ENCODE results near the gene TRPV4. TPM values are rescaled to one million over a fixed set of nuclear protein-coding genes. Genes with fewer than 3 reads are reported as not detected.

Gene TRPV4
- total RNA-seq, 1 experiment from 2014 or later: 2.4 TPM

- POLR2A ChIA-PET (ENCODE audit: unreplicated experiment): interaction anchor here (0.7 kb wide), 1 partner anchor 27 kb away, joined by 3 read pairs; no protein-coding TSS in a partner anchor
- Histone ChIP-seq H3K4me2 (ENCODE audit: low read length) (no peak overlapping the region), H3K9ac (ENCODE audit: low read length) (no peak overlapping the region)
Observed at GRCh38 chr12:109796057-109796456, 37.1 kb downstream of the TRPV4 start.

DNA sequence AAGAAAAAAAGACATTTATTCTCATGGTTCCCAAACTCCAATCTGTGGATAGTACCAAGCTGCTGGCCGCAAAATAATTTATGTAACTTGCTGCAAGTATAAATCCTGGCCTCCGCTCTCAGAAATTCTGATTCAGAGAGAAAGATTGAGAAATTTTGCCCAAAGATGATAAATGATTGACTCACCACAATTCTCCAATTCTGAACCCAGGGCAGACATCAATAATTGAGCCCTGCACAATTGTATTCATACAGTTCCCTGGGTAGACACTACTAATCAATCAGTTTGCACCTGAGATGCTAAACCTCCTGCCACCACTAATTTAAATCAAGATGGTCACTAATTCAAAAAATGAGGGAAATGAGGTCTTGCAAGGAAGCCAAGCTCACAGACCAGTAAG, 38.2 kb downstream of the TRPV4 start:
- Histone ChIP-seq H3K27me3 (ENCODE audit: low read length) (no peaks in the 10 kb centered on the region), H4K20me1 (ENCODE audit: low read length) (no peaks in the 10 kb centered on the region), H3K36me3 (ENCODE audit: low read depth, low read length) (no peaks in the 10 kb centered on the region), H3K9me3 (ENCODE audit: low read length) (no peaks in the 10 kb centered on the region), H3K4me3 (ENCODE audit: low read length) (no peak overlapping the region), H3K27ac (ENCODE audit: low read length) (no peak overlapping the region), H3K9ac (ENCODE audit: low read length) (no peak overlapping the region), H3K4me1 (ENCODE audit: insufficient read depth, low read length) (peaks cover 7% of the 10 kb centered on the region; the same call in 1 of the 2 replicates), H3K9me2 (replicated peaks; ENCODE audit: low read length) (no peaks in the 10 kb centered on the region), H2AFZ (ENCODE audit: low read length) (no peak overlapping the region), H3K4me2 (ENCODE audit: low read length) (peak overlapping the region; percentile 12), H3F3A (ENCODE audit: low read length, unreplicated experiment) (no peaks in the 10 kb centered on the region), H3K79me2 (ENCODE audit: low read length) (no peaks in the 10 kb centered on the region)
- ChIA-PET POLR2A (ENCODE audit: unreplicated experiment) (no interaction called here), CTCF (no interaction called here)
- DNase-seq: peak; percentile 91
- TF ChIP-seq, protein P1, sequence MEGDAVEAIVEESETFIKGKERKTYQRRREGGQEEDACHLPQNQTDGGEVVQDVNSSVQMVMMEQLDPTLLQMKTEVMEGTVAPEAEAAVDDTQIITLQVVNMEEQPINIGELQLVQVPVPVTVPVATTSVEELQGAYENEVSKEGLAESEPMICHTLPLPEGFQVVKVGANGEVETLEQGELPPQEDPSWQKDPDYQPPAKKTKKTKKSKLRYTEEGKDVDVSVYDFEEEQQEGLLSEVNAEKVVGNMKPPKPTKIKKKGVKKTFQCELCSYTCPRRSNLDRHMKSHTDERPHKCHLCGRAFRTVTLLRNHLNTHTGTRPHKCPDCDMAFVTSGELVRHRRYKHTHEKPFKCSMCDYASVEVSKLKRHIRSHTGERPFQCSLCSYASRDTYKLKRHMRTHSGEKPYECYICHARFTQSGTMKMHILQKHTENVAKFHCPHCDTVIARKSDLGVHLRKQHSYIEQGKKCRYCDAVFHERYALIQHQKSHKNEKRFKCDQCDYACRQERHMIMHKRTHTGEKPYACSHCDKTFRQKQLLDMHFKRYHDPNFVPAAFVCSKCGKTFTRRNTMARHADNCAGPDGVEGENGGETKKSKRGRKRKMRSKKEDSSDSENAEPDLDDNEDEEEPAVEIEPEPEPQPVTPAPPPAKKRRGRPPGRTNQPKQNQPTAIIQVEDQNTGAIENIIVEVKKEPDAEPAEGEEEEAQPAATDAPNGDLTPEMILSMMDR (conservative IDR thresholded peaks at IDR 0.05; ENCODE audit: low read depth, low read length): no peak
- TF ChIP-seq EZH2 (IDR thresholded peaks at IDR 0.05; ENCODE audit: low read length, unreplicated experiment) (no peak), EZH2phosphoT487 (IDR thresholded peaks at IDR 0.05; ENCODE audit: borderline replicate concordance, low read length) (no peak)
- no TSS peak for BruUV-seq (replicated peaks)
- intact Hi-C loops (cut with micrococcal nuclease): no loop called here
- ATAC-seq: peak; percentile 63

More at GRCh38 chr12:109796057-109796456, 37.1 kb downstream of the TRPV4 start:
- no peaks in the 10 kb centered on the region for H3K9me2 ChIP-seq (replicated peaks; ENCODE audit: low read length)
- H3K4me3 ChIP-seq (ENCODE audit: low read length): no peak overlapping the region
- no peak for ATAC-seq
- no peaks in the 10 kb centered on the region for H3K9me3 ChIP-seq (ENCODE audit: low read length)
- intact Hi-C loops (cut with micrococcal nuclease): no loop called here
- H3F3A ChIP-seq (ENCODE audit: low read length, unreplicated experiment): no peaks in the 10 kb centered on the region
- H2AFZ ChIP-seq (ENCODE audit: low read length): no peak overlapping the region
- H3K27me3 ChIP-seq (ENCODE audit: low read length): no peaks in the 10 kb centered on the region
- no peaks in the 10 kb centered on the region for H3K79me2 ChIP-seq (ENCODE audit: low read length)
- TF ChIP-seq EZH2phosphoT487 (IDR thresholded peaks at IDR 0.05; ENCODE audit: borderline replicate concordance, low read length) (no peak), EZH2 (IDR thresholded peaks at IDR 0.05; ENCODE audit: low read length, unreplicated experiment) (no peak)
- TF ChIP-seq, protein P1 (conservative IDR thresholded peaks at IDR 0.05; ENCODE audit: low read depth, low read length): no peak
- no peaks in the 10 kb centered on the region for H3K36me3 ChIP-seq (ENCODE audit: low read depth, low read length)
- no peak for DNase-seq
- H3K4me1 ChIP-seq (ENCODE audit: insufficient read depth, low read length): peaks cover 7% of the 10 kb centered on the region; the same call in 1 of the 2 replicates
- H3K27ac ChIP-seq (ENCODE audit: low read length): no peak overlapping the region
- CTCF ChIA-PET: no interaction called here
- no TSS peak for BruUV-seq (replicated peaks)
- no peaks in the 10 kb centered on the region for H4K20me1 ChIP-seq (ENCODE audit: low read length)

DNA sequence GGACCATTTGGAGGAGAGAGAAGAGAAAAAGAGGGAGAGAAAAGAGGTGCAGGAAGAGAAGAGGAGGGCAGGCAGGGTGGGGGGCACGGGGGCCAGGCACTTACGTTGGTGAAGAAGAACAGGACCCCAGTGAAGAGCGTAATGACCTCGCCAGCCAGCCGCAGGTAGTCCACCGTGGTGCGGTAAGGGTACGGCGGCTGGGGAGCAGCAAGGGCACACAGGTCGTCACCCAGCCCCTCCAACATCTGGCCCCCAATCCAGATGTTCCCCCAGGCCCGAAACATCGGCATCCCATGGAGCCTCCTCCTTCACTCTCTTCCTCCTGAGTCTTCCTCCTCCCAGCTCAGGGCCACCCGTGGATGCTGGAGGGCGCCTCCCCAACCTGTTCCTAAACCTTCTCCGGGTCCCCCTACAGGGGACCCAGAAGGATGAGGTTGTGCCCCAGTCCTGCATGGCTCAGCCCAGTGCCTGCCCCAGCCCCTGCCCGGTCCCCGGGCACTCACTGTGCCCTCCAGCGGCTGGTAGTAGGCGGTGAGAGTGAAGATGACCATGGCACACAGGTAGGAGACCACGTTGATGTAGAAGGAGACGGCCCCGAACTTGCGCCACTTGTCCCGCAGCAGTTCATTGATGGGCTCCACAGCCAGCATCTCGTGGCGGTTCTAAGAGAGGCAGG, 39.2 kb downstream of the TRPV4 start:
- no peak for ATAC-seq
- H3K79me2 ChIP-seq (ENCODE audit: low read length): no peaks in the 10 kb centered on the region
- intact Hi-C loops (cut with micrococcal nuclease): no loop called here

More for the DNA sequence above, 39.2 kb downstream of the TRPV4 start:
- BruUV-seq (replicated peaks): no TSS peak
- ChIA-PET POLR2A (ENCODE audit: unreplicated experiment) (no interaction called here), CTCF (no interaction called here)
- H3K4me3 ChIP-seq (ENCODE audit: low read length): no peak overlapping the region
- H3K36me3 ChIP-seq (ENCODE audit: low read depth, low read length): no peaks in the 10 kb centered on the region
- H3K4me2 ChIP-seq (ENCODE audit: low read length): no peak overlapping the region
- no peaks in the 10 kb centered on the region for H4K20me1 ChIP-seq (ENCODE audit: low read length)
- H3F3A ChIP-seq (ENCODE audit: low read length, unreplicated experiment): no peaks in the 10 kb centered on the region
- no peak overlapping the region for H3K27ac ChIP-seq (ENCODE audit: low read length)
- TF ChIP-seq, protein P1 (conservative IDR thresholded peaks at IDR 0.05; ENCODE audit: low read depth, low read length): no peak
- no peak for TF ChIP-seq EZH2phosphoT487 (IDR thresholded peaks at IDR 0.05; ENCODE audit: borderline replicate concordance, low read length)
- no peak for TF ChIP-seq EZH2 (IDR thresholded peaks at IDR 0.05; ENCODE audit: low read length, unreplicated experiment)
- no peaks in the 10 kb centered on the region for H3K9me3 ChIP-seq (ENCODE audit: low read length)
- H3K9me2 ChIP-seq (replicated peaks; ENCODE audit: low read length): no peaks in the 10 kb centered on the region
- H2AFZ ChIP-seq (ENCODE audit: low read length): no peak overlapping the region
- H3K4me1 ChIP-seq (ENCODE audit: insufficient read depth, low read length): peaks cover 7% of the 10 kb centered on the region; the same call in 1 of the 2 replicates
- no peak overlapping the region for H3K9ac ChIP-seq (ENCODE audit: low read length)
- no peak for DNase-seq
- H3K27me3 ChIP-seq (ENCODE audit: low read length): no peaks in the 10 kb centered on the region

All from PC-3 (cell line).